Activated B cell treated with CpG ODN at 0.5 μM for 24 hours (primary cell): ENCODE results near the gene CDCA4. TPM values are rescaled to one million over a fixed set of nuclear protein-coding genes. Genes with fewer than 3 reads are reported as not detected.

Source experiments
- ATAC-seq: fragments of 200-7000 bp; cut with Tn5 transposase; one replicate; pipeline ENCODE4 v1.10.0; 2021; ENCODE audit warnings: low read depth, mild to moderate bottlenecking, moderate library complexity
- CTCF ChIA-PET: fragments of 350-600 bp; sonication (Branson Sonifier 250); formaldehyde crosslinking; loops from one replicate; lab custom pipeline; 2021; ENCODE audit warnings: antibody characterized with exemption; lab: Charles Lee
- POLR2A ChIA-PET: fragments of 350-600 bp; sonication (Branson Sonifier 250); formaldehyde crosslinking; loops from one replicate; lab custom pipeline; 2021; ENCODE audit warnings: antibody characterized with exemption; lab: Charles Lee
- DNase-seq: peaks from one replicate; pipeline ENCODE4 v3.0.0; 2022
- H3K27ac Mint-ChIP-seq: one replicate; pipeline ENCODE4 v1.8.0; 2020; ENCODE audit warnings: mixed read lengths
- H3K27me3 Mint-ChIP-seq: one replicate; pipeline ENCODE4 v1.8.0; 2021; ENCODE audit warnings: mixed read lengths
- H3K36me3 Mint-ChIP-seq: one replicate; pipeline ENCODE4 v1.8.0; 2021; ENCODE audit warnings: low read depth, mixed read lengths
- H3K4me1 Mint-ChIP-seq: one replicate; pipeline ENCODE4 v1.8.0; 2021; ENCODE audit warnings: mixed read lengths
- H3K4me3 Mint-ChIP-seq: one replicate; pipeline ENCODE4 v1.8.0; 2020; ENCODE audit warnings: mild to moderate bottlenecking, mixed read lengths
- H3K9me3 Mint-ChIP-seq: one replicate; pipeline ENCODE4 v1.8.0; 2020; ENCODE audit warnings: mixed read lengths
- CTCF ChIP-seq: fragments of 200-600 bp; IDR thresholded peaks from one replicate; pipeline ENCODE4 v1.8.0; 2022; ENCODE audit warnings: antibody characterized with exemption, mild to moderate bottlenecking
- intact Hi-C: fragments of 100-400 bp; cut with micrococcal nuclease; formaldehyde crosslinking; loops from one replicate; pipeline ENCODE4 v1.15.1; 2024
- total RNA-seq: library from RNA; stranded (reverse); gene quantifications from 2 replicates; pipeline ENCODE4 v1.2.3, GENCODE V29; 2022

CDCA4 gene
- total RNA-seq, 1 donor from 2014 or later: 13.6 TPM

- intact Hi-C loops: loop anchor here (2.0 kb wide), 1 partner anchor 376 kb away; no protein-coding TSS in a partner anchor
- POLR2A ChIA-PET: no interaction called here
- Mint-ChIP-seq H3K4me1 (peaks cover 14% of the 10 kb centered on the region), H3K4me3 (peak overlapping the region; percentile 48), H3K27me3 (peaks cover 21% of the 10 kb centered on the region), H3K9me3 (no peaks in the 10 kb centered on the region), H3K27ac (no peak overlapping the region), H3K36me3 (no peaks in the 10 kb centered on the region)
- no peak for DNase-seq
- no peak for ATAC-seq
- no peak for TF ChIP-seq CTCF
- CTCF ChIA-PET: interaction anchor here (2.0 to 5.3 kb wide), 2 partner anchors 61 to 67 kb away, joined by 7 to 71 read pairs; no protein-coding TSS in a partner anchor
Measured at GRCh38 chr14:104977008-104977680, 43.7 kb downstream of the CDCA4 start.

- ATAC-seq: peak; percentile 85
- Mint-ChIP-seq H3K4me3 (peak overlapping the region; percentile 69), H3K4me1 (peaks cover 14% of the 10 kb centered on the region), H3K36me3 (no peaks in the 10 kb centered on the region), H3K27me3 (peaks cover 21% of the 10 kb centered on the region), H3K9me3 (no peaks in the 10 kb centered on the region), H3K27ac (no peak overlapping the region)
- POLR2A ChIA-PET: interaction anchor here (0.9 kb wide), 1 partner anchor 111 kb away, joined by 9 read pairs; no protein-coding TSS in a partner anchor
- CTCF ChIA-PET: interaction anchor here (0.9 to 5.3 kb wide), 8 partner anchors 8 to 110 kb away, joined by 3 to 71 read pairs (median 4); no protein-coding TSS in a partner anchor
- DNase-seq: peak; percentile 86
- TF ChIP-seq CTCF: no peak
- intact Hi-C loops: loop anchor here (1.0 to 2.0 kb wide), 4 partner anchors 69 to 376 kb away; no protein-coding TSS in a partner anchor
Measured at GRCh38 chr14:104976198-104977007, 44.5 kb downstream of the CDCA4 start.

- Mint-ChIP-seq H3K9me3 (no peaks in the 10 kb centered on the region), H3K27me3 (peaks cover 21% of the 10 kb centered on the region), H3K4me1 (peaks cover 14% of the 10 kb centered on the region), H3K27ac (no peak overlapping the region), H3K36me3 (no peaks in the 10 kb centered on the region), H3K4me3 (no peak overlapping the region)
- POLR2A ChIA-PET: interaction anchor here (0.6 to 0.9 kb wide), 4 partner anchors 10 to 111 kb away, joined by 3 to 9 read pairs (median 6); partner anchors contain the start of gene CLBA1
- no peak for DNase-seq
- peak; percentile 22 for ATAC-seq
- intact Hi-C loops: loop anchor here (1.0 to 2.0 kb wide), 4 partner anchors 70 to 377 kb away; no protein-coding TSS in a partner anchor
- no peak for TF ChIP-seq CTCF
- CTCF ChIA-PET: interaction anchor here (0.6 to 5.3 kb wide), 10 partner anchors 9 to 111 kb away, joined by 3 to 71 read pairs (median 4); no protein-coding TSS in a partner anchor
Measured at GRCh38 chr14:104975481-104976197, 45.2 kb downstream of the CDCA4 start.

- ChIA-PET CTCF (interaction anchor here (0.6 to 5.3 kb wide), 12 partner anchors 9 to 99 kb away, joined by 3 to 71 read pairs (median 3); partner anchors contain the start of gene CLBA1), POLR2A (interaction anchor here (0.6 to 0.8 kb wide), 3 partner anchors 11 to 326 kb away, joined by 3 read pairs; partner anchors contain the start of genes BRF1 and CLBA1)
- peaks cover 21% of the 10 kb centered on the region for H3K27me3 Mint-ChIP-seq
- TF ChIP-seq CTCF: no peak
- H3K36me3 Mint-ChIP-seq: no peaks in the 10 kb centered on the region
- no peak overlapping the region for H3K27ac Mint-ChIP-seq
- DNase-seq (no peak), ATAC-seq (no peak)
- peaks cover 14% of the 10 kb centered on the region for H3K4me1 Mint-ChIP-seq
- intact Hi-C loops: no loop called here
- H3K9me3 Mint-ChIP-seq: no peaks in the 10 kb centered on the region
- H3K4me3 Mint-ChIP-seq: no peak overlapping the region
Measured at GRCh38 chr14:104974665-104975390, 46.1 kb downstream of the CDCA4 start.
